ENCODE results near the gene CNBP.

DNA sequence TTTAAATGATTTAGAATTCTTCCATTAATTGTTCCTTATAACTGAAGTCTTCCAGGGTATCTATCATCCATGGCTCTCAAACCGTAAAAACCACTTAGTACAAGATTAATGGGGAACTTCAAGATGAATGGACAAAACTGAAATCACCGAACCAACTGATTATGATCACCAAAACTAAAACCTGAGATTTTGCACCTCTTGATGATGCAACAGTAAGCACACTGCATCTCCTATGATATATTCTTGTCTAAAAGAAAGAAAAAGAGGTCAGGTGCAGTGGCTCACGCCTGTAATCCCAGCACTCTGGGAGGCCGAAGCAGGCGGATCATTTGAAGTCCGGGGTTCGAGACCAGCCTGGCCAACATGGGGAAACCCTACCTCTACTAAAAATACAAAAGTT, 19.2 kb downstream of the CNBP start:
- TF ChIP-seq, protein P1, sequence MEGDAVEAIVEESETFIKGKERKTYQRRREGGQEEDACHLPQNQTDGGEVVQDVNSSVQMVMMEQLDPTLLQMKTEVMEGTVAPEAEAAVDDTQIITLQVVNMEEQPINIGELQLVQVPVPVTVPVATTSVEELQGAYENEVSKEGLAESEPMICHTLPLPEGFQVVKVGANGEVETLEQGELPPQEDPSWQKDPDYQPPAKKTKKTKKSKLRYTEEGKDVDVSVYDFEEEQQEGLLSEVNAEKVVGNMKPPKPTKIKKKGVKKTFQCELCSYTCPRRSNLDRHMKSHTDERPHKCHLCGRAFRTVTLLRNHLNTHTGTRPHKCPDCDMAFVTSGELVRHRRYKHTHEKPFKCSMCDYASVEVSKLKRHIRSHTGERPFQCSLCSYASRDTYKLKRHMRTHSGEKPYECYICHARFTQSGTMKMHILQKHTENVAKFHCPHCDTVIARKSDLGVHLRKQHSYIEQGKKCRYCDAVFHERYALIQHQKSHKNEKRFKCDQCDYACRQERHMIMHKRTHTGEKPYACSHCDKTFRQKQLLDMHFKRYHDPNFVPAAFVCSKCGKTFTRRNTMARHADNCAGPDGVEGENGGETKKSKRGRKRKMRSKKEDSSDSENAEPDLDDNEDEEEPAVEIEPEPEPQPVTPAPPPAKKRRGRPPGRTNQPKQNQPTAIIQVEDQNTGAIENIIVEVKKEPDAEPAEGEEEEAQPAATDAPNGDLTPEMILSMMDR (IDR thresholded peaks at IDR 0.05): no peak
- TF ChIP-seq POLR2A (IDR thresholded peaks at IDR 0.05): no peak
